Neural progenitor cell (in vitro differentiated cells): ENCODE results near the gene NUTM2D. TPM values are rescaled to one million over a fixed set of nuclear protein-coding genes. Genes with fewer than 3 reads are reported as not detected.
"Not testable (repeated sequence)": the region's sequence is repeated elsewhere in the genome, so short reads cannot be mapped to it uniquely, and the experiment has no call there.

Experiments used
- DNase-seq: peaks from one replicate; pipeline ENCODE4 v3.0.0-alpha.2; 2016; ENCODE audit warnings: low spot score
- H2AFZ ChIP-seq: fragments of 200-600 bp; sonication (generic); replicated peaks from 2 replicates; pipeline ENCODE4 v1.6.1; 2016; ENCODE audit warnings: antibody characterized with exemption
- H3F3A ChIP-seq: fragments of 200-600 bp; sonication (generic); 2 replicates; pipeline ENCODE4 v1.6.1; 2016; ENCODE audit warnings: antibody characterized with exemption, low read depth
- H3K27ac ChIP-seq: fragments of 200-600 bp; sonication (generic); 2 replicates; pipeline ENCODE4 v1.5.1; 2016; ENCODE audit warnings: mild to moderate bottlenecking
- H3K27me3 ChIP-seq: fragments of 200-600 bp; sonication (generic); 2 replicates; pipeline ENCODE4 v1.6.1; 2016; ENCODE audit warnings: mild to moderate bottlenecking, moderate library complexity
- H3K36me3 ChIP-seq: fragments of 200-600 bp; sonication (generic); 2 replicates; pipeline ENCODE4 v1.5.1; 2016
- H3K4me1 ChIP-seq: fragments of 200-600 bp; sonication (generic); 2 replicates; pipeline ENCODE4 v1.6.1; 2016; ENCODE audit warnings: mixed run types
- H3K4me2 ChIP-seq: fragments of 200-600 bp; sonication (generic); 2 replicates; pipeline ENCODE4 v1.6.1; 2016
- H3K4me3 ChIP-seq: fragments of 200-600 bp; sonication (generic); 2 replicates; pipeline ENCODE4 v1.5.1; 2016
- H3K79me2 ChIP-seq: fragments of 200-600 bp; sonication (generic); 2 replicates; pipeline ENCODE4 v1.6.1; 2016; ENCODE audit warnings: low read depth
- H3K9ac ChIP-seq: fragments of 200-600 bp; sonication (generic); 2 replicates; pipeline ENCODE4 v1.6.1; 2016
- H3K9me3 ChIP-seq: fragments of 200-600 bp; sonication (generic); 2 replicates; pipeline ENCODE4 v1.5.1; 2016; ENCODE audit warnings: low read depth
- H4K20me1 ChIP-seq: fragments of 200-600 bp; sonication (generic); 2 replicates; pipeline ENCODE4 v1.6.1; 2016; ENCODE audit warnings: low read depth
- H3K27ac Mint-ChIP-seq: 3 replicates; pipeline ENCODE4 v1.8.0; 2021; ENCODE audit warnings: mixed read lengths
- H3K27me3 Mint-ChIP-seq: 2 replicates; pipeline ENCODE4 v1.8.0; 2022; ENCODE audit warnings: low read depth, mild to moderate bottlenecking, inconsistent platforms, moderate library complexity, mixed read lengths; ENCODE audit not compliant: insufficient read depth
- H3K36me3 Mint-ChIP-seq: 3 replicates; pipeline ENCODE4 v1.8.0; 2021; ENCODE audit warnings: mixed read lengths
- H3K4me1 Mint-ChIP-seq: 3 replicates; pipeline ENCODE4 v1.8.0; 2021; ENCODE audit warnings: mixed read lengths
- H3K4me3 Mint-ChIP-seq: 3 replicates; pipeline ENCODE4 v1.8.0; 2021; ENCODE audit warnings: mild to moderate bottlenecking, moderate library complexity, mixed read lengths
- H3K9me3 Mint-ChIP-seq: 3 replicates; pipeline ENCODE4 v1.8.0; 2020; ENCODE audit warnings: mixed read lengths
- small RNA-seq: library from RNA; depleted of rRNA; stranded (forward); fragments of <200 nt; gene quantifications from one replicate; pipeline ENCODE3, GENCODE V24; 2015
- total RNA-seq: library from RNA; depleted of rRNA; stranded (reverse); fragments of >200 nt; gene quantifications from 2 replicates; pipeline ENCODE4 v1.2.3, GENCODE V29; 2015; ENCODE audit warnings: low replicate concordance

NUTM2D gene
- total RNA-seq, 1 donor from 2014 or later, result 3.4 TPM

DNA sequence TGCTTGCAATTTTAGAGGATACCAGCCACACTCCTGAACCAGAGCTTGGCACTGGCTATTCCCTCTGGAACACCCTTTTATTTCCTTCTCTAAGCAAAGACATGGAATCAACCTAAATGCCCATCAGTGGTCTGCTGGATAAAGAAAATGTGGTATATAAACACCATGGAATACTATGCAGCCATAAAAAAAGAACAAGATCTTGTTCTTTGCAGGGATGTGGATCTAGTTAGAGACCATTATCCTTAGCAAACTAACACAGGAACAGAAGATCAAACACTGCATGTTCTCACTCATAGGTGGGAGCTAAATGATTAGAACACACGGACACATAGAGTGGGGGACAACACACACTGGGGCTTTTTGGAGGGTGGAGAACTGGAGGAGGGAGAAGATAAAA is 56.4 kb downstream of the NUTM2D start:
- H3K9me3 Mint-ChIP-seq, H3K9ac ChIP-seq, H4K20me1 ChIP-seq, H3K4me3 Mint-ChIP-seq, H3F3A ChIP-seq, H3K4me3 ChIP-seq, H3K36me3 ChIP-seq, H3K4me1 Mint-ChIP-seq, H3K9me3 ChIP-seq, H3K27ac ChIP-seq, H3K4me2 ChIP-seq, H3K27me3 Mint-ChIP-seq, H3K4me1 ChIP-seq, DNase-seq, H3K79me2 ChIP-seq, H3K36me3 Mint-ChIP-seq, H3K27ac Mint-ChIP-seq, H2AFZ ChIP-seq: not testable (repeated sequence)
- peaks cover 18% of the 10 kb centered on the region for H3K27me3 ChIP-seq

Small RNAs within 50 kb of the gene (small RNA-seq; reads per million reads assigned to genes)
- not detected for gene AL355334.1

Other genes starting within 250 kb of the NUTM2D start
- gene NUTM2A, start 132.3 kb upstream of the NUTM2D start, total RNA-seq, result 0.69 and 1.9 TPM in 2 replicates
- gene MINPP1, start 147.1 kb downstream of the NUTM2D start, total RNA-seq, result 52.9 and 64.2 TPM in 2 replicates